DND-41 (cell line): ENCODE data around the gene FGF12.

Experiments used
- CTCF ChIP-seq: IDR thresholded peaks from 2 replicates; pipeline ENCODE4 v1.5.1; 2012; ENCODE audit warnings: borderline replicate concordance, low read length, moderate library complexity, mild to moderate bottlenecking; ENCODE audit not compliant: poor library complexity, severe bottlenecking; ENCODE audit errors: extremely low read depth
- EZH2 ChIP-seq: IDR thresholded peaks from 3 replicates; pipeline ENCODE4 v1.6.1; 2012; ENCODE audit warnings: borderline replicate concordance, low read depth, mild to moderate bottlenecking, moderate library complexity, low read length, inconsistent platforms; ENCODE audit not compliant: severe bottlenecking

- TF ChIP-seq CTCF: no peak
- TF ChIP-seq EZH2: no peak
Observed at GRCh38 chr3:192639987-192640386, 87.4 kb downstream of the FGF12 start.
